COR-L47 (cell line): ENCODE results near the gene TMEM247.
"Not testable (repeated sequence)": the region's sequence is repeated elsewhere in the genome, so short reads cannot be mapped to it uniquely, and the experiment has no call there.

ENCODE experiments used
- DNase-seq: peaks from one replicate; lab custom pipeline; 2025; lab: John Stamatoyannopoulos, UW

Gene TMEM247

GRCh38 chr2:46512185-46512584 lies 32.8 kb downstream of the TMEM247 start:
- DNase-seq, result no peak

GRCh38 chr2:46514738-46515137 lies 35.4 kb downstream of the TMEM247 start:
- DNase-seq, result no peak

DNA sequence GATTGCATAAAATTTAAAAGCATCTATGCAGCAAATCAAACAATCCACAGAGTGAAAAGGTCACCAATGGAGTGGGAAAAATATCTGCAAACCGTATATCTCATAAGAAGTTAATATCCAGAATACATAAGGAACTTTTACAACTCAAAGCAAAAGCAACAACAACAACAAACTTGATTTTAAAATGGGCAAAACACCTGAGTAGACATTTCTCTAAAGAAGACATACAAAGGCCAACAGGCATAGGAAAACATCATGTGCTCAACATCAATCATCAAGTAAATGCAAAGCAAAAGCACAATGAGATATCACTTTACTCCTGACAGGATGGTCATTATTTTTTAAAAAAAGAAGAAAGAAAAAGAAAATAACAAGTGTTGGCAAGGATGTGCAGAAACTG lies 38.1 kb downstream of the TMEM247 start:
- DNase-seq, result no peak

- DNase-seq, result no peak
These were observed 39.5 kb downstream of the TMEM247 start for GRCh38 chr2:46518861-46519260.

- DNase-seq, result no peak
These were observed 39.9 kb downstream of the TMEM247 start for GRCh38 chr2:46519265-46519664.

GRCh38 chr2:46520130-46520711 lies 40.9 kb downstream of the TMEM247 start:
- no peak for DNase-seq

- no peak for DNase-seq
These were observed 41.9 kb downstream of the TMEM247 start for GRCh38 chr2:46521215-46521683.

GRCh38 chr2:46522385-46522784 lies 43.0 kb downstream of the TMEM247 start:
- DNase-seq, result not testable (repeated sequence)

DNA sequence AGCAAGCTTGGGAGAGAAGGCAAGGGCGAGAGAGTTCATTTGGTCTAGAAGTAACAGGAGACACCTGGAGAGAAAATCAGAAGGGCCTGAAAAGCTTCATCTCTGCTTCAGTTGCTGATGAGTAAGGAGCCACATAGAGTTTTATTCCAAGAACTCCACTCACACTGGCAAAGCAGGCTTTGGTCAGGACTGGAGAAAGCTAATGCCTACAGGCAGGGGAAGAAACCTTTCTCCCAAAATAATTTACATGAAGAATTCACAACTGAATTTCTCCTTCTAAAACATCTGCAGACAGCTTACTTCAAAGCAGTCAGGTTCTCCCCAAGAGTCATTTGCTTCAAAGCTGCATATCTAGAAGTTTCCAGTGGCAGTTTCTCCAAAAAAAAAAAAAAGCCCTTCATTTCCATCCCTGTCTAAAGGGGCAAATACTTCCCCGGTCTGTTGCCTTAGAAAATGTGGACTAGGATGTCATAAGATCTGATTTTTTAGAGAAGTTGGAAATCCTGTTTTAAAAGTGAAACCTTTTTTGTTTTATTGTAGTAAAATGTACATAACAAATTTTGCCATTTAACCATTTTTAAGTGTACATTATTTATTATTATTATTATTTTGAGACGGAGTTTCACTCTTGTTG lies 46.3 kb downstream of the TMEM247 start:
- no peak for DNase-seq

DNA sequence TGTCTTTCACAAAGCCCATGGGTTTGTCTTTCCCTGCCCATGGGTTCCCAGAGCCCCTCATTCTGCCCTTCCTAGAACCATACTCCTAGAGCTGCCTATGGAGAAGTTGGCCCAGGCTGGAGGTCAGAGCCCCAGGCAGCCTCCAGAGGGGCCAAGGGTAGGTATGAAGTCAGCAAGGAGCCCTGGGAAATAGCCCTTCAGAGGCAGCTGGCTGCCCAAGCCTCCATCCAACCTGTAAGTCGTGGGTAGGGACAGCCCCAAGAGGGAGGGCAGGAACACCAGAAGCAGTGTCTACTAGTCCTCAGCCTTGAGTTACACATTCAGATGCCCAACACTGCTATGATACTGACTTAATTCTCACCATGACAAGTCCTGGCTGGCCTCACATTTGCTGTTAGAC lies 49.5 kb downstream of the TMEM247 start:
- DNase-seq, result no peak

DNA sequence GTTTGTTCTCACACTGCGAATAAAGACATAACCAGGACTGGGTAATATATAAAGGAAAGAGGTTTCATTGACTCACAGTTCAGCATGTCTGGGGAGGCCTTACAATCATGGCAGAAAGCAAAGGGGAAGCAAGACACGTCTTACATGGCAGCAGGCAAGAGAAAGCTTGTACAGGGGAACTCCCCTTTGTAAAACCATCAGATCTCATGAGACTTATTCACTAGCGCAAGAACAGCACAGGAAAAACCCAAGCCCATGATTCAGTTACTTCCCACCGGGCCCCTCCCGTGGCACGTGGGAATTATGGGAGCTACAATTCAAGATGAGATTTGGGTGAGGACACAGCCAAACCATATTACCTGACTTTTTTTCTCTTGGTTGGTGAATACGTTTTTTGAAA lies 51.3 kb downstream of the TMEM247 start:
- DNase-seq, result no peak

DNA sequence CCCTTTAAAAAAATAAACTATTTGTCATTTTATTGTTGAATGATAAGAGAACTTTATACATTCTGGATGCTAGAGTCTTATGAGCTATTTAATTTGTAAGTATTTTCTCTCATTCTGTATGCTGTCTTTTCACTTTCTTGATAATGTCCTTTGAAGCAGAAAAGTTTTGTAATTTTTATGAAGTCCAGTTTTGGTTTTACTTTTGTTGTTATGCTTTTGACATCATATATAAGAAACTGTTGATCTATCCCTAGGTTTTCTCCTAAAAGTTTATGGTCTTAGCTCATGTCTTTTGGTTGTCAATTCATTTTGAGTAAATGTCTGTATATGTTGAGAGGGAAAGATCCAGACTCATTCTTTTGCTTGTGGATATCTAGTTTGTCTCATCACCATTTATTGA lies 52.5 kb downstream of the TMEM247 start:
- no peak for DNase-seq
